OCI-LY3 (cell line): Measurements from ENCODE around the gene SLC10A3.

ENCODE experiments used
- H2AFZ ChIP-seq: fragments of 200-600, 300-600 bp; shearing (Covaris generic); 2 replicates; pipeline ENCODE4 v1.6.0; 2014; ENCODE audit warnings: antibody characterized with exemption, low read depth, low read length
- H3K27ac ChIP-seq: fragments of 200-600, 300-600 bp; sonication (generic); 2 replicates; pipeline ENCODE4 v1.5.1; 2014; ENCODE audit warnings: mild to moderate bottlenecking, low read length, moderate library complexity, mixed read lengths
- H3K27me3 ChIP-seq: fragments of 200-600, 300-600 bp; sonication (generic); 2 replicates; pipeline ENCODE4 v1.6.1; 2014; ENCODE audit warnings: low read depth, low read length, mixed read lengths
- H3K36me3 ChIP-seq: fragments of 200-600, 300-600 bp; sonication (generic); replicated peaks from 2 replicates; pipeline ENCODE3; 2014; ENCODE audit warnings: low read depth, low read length, mixed read lengths
- H3K4me1 ChIP-seq: fragments of 300-600, 200-600 bp; sonication (generic); 2 replicates; pipeline ENCODE4 v1.6.1; 2014; ENCODE audit warnings: low read length, mixed read lengths
- H3K4me2 ChIP-seq: fragments of 200-600, 300-600 bp; sonication (generic); 2 replicates; pipeline ENCODE4 v1.6.1; 2014; ENCODE audit warnings: low read length, mixed read lengths
- H3K4me3 ChIP-seq: fragments of 300-600, 200-600 bp; sonication (generic); 2 replicates; pipeline ENCODE4 v1.5.1; 2014; ENCODE audit warnings: antibody characterized with exemption, mild to moderate bottlenecking, low read length, moderate library complexity
- H3K79me2 ChIP-seq: fragments of 300-600, 200-600 bp; shearing (Covaris generic); 2 replicates; pipeline ENCODE4 v1.6.1; 2014; ENCODE audit warnings: mild to moderate bottlenecking, low read length, mixed read lengths
- H3K9ac ChIP-seq: fragments of 300-600, 200-600 bp; shearing (Covaris generic); 2 replicates; pipeline ENCODE4 v1.6.0; 2014; ENCODE audit warnings: mild to moderate bottlenecking, low read length, moderate library complexity
- H3K9me3 ChIP-seq: fragments of 200-600, 300-600 bp; shearing (Covaris generic); 2 replicates; pipeline ENCODE4 v1.6.1; 2014; ENCODE audit warnings: low read length, mixed read lengths; ENCODE audit not compliant: insufficient read depth
- H4K20me1 ChIP-seq: fragments of 200-600, 300-600 bp; sonication (generic); 2 replicates; pipeline ENCODE4 v1.6.1; 2016; ENCODE audit warnings: low read length, mixed read lengths; ENCODE audit not compliant: insufficient read depth
- EZH2phosphoT487 ChIP-seq: fragments of 200-600 bp; shearing (Covaris generic); IDR thresholded peaks from 2 replicates; pipeline ENCODE4 v1.6.1; 2018; ENCODE audit warnings: antibody characterized with exemption, mixed run types, low read depth
- TF ChIP-seq, protein P1 (sequence below): fragments of 200-600, 300-600 bp; sonication (generic); IDR thresholded peaks from 2 replicates; pipeline ENCODE4 v1.5.1; 2014; ENCODE audit warnings: antibody characterized with exemption, low read length, low read depth

The SLC10A3 gene

DNA sequence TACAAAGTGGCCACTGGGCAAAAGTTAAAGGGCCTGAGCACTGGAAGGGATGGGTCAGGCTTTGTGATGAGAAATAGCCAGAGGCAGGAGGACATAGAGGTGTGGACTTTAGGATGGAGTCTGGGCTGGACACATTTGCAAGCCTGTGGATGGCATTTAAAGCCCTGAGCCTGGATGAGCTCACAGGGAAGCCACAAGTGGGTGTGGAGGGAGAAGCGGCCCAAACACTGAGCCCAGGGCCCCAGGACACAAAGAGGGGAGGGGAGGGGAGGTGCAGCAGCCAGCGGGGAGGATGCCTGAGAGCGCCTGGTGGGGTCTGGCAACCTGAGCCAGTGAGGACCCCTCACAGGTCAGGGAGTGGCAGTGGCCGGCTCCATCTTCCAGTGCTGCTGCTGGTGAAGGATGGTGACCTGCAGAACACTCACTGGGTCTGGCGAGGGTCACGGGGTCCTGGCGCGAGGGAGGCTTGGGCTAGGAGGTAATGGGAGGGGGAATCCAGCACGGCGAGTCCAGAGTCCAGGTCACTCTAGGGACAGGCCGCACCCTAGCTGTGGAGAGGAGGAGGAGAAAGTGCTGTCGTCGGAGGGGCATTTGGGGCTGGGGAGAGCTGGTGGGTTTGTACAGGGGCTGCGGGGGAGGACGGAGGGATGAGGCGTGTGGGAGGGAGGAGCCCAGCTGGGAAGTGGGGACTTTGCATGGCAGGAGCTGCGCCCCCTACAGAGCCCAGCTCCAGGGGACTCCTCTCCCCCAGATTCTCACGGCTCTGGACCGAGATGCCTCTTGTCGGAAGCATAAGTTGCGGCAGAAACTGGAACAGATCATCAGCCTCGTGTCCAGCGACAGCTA lies 18.4 kb downstream of the SLC10A3 start:
- Histone ChIP-seq H3K79me2 (no peaks in the 10 kb centered on the region), H3K27me3 (no peaks in the 10 kb centered on the region), H3K36me3 (no peaks in the 10 kb centered on the region), H3K9ac (no peak overlapping the region), H3K27ac (no peak overlapping the region), H3K4me2 (no peak overlapping the region), H3K9me3 (no peaks in the 10 kb centered on the region), H4K20me1 (no peaks in the 10 kb centered on the region), H2AFZ (no peak overlapping the region), H3K4me3 (no peak overlapping the region), H3K4me1 (peaks cover 3% of the 10 kb centered on the region; the same call in 1 of the 2 replicates)
- TF ChIP-seq, protein P1, sequence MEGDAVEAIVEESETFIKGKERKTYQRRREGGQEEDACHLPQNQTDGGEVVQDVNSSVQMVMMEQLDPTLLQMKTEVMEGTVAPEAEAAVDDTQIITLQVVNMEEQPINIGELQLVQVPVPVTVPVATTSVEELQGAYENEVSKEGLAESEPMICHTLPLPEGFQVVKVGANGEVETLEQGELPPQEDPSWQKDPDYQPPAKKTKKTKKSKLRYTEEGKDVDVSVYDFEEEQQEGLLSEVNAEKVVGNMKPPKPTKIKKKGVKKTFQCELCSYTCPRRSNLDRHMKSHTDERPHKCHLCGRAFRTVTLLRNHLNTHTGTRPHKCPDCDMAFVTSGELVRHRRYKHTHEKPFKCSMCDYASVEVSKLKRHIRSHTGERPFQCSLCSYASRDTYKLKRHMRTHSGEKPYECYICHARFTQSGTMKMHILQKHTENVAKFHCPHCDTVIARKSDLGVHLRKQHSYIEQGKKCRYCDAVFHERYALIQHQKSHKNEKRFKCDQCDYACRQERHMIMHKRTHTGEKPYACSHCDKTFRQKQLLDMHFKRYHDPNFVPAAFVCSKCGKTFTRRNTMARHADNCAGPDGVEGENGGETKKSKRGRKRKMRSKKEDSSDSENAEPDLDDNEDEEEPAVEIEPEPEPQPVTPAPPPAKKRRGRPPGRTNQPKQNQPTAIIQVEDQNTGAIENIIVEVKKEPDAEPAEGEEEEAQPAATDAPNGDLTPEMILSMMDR = no peak
- no peak for TF ChIP-seq EZH2phosphoT487

DNA sequence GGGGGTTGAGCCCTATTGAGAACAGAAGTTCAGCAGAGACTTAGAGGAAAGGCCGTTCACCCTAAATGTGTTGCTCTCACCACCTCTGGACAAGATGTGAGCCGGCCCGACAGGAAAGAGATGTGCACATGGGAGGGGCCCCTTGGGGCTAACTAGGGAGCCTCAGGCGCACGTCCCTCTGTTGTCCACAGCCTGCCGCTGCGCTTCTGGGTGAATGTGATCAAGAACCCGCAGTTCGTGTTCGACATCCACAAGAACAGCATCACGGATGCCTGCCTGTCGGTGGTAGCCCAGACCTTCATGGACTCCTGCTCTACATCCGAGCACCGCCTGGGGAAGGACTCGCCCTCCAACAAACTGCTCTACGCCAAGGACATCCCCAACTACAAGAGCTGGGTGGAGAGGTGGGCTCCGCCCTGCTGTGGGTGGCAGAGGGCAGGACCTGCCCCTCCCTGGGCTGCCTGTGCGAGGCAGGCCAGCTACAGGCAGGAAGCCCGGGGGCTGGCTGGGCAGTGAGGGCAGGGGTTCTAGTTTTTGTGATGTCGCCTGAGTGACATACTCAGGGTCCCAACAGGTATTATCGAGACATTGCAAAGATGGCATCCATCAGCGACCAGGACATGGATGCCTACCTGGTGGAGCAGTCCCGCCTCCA lies 19.4 kb downstream of the SLC10A3 start:
- Histone ChIP-seq H3K9me3 (no peaks in the 10 kb centered on the region), H3K79me2 (no peaks in the 10 kb centered on the region), H3K9ac (no peak overlapping the region), H3K4me1 (peaks cover 3% of the 10 kb centered on the region; the same call in 1 of the 2 replicates), H3K4me3 (no peak overlapping the region), H3K36me3 (no peaks in the 10 kb centered on the region), H2AFZ (no peak overlapping the region), H3K27me3 (no peaks in the 10 kb centered on the region), H4K20me1 (no peaks in the 10 kb centered on the region), H3K27ac (no peak overlapping the region), H3K4me2 (no peak overlapping the region)
- TF ChIP-seq, protein P1 = no peak
- no peak for TF ChIP-seq EZH2phosphoT487

DNA sequence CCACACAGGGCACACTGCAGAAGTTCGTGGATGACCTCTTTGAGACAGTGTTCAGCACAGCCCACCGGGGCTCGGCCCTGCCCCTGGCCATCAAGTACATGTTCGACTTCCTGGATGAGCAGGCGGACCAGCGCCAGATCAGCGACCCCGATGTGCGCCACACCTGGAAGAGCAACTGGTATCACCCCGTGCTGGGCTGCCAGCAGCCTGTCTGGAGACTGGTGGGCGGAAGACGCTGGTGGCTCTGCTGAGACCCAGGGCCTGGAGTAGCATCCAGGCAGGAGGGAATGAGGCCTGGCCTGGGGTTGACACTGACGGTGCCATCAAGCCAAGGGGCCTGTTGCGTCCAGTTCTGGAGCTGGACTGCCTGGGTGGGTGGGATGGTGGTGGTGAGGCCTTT lies 20.0 kb downstream of the SLC10A3 start:
- Histone ChIP-seq H3K36me3 (no peaks in the 10 kb centered on the region), H3K9me3 (no peaks in the 10 kb centered on the region), H3K27me3 (no peaks in the 10 kb centered on the region), H3K4me2 (no peak overlapping the region), H3K4me3 (no peak overlapping the region), H3K79me2 (no peaks in the 10 kb centered on the region), H3K9ac (no peak overlapping the region), H2AFZ (no peak overlapping the region), H3K27ac (no peak overlapping the region), H3K4me1 (peaks cover under 1% of the 10 kb centered on the region; the same call in 1 of the 2 replicates), H4K20me1 (no peaks in the 10 kb centered on the region)
- TF ChIP-seq, protein P1 = no peak
- no peak for TF ChIP-seq EZH2phosphoT487

DNA sequence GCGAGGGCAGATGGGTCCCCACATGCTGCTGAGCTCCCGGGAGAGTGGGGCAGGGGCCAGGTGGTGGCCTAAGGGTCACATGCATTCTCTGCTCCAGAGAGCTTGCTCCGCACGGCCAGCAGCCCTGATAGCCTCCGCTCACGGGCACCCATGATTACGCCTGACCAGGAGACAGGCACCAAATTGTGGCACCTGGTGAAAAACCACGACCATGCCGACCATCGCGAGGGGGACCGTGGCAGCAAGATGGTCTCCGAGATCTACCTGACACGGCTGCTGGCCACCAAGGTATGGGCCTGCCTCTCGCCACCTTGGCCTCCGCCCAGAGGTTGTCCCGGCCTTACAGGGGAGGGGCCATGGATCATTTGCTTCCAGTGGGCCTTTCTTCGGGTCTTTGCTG lies 20.5 kb downstream of the SLC10A3 start:
- Histone ChIP-seq H3K4me2 (no peak overlapping the region), H3K36me3 (no peaks in the 10 kb centered on the region), H3K27ac (no peak overlapping the region)

More for the DNA sequence above, 20.5 kb downstream of the SLC10A3 start:
- Histone ChIP-seq H3K79me2 (no peaks in the 10 kb centered on the region), H3K9me3 (no peaks in the 10 kb centered on the region), H3K4me1 (no peaks in the 10 kb centered on the region), H3K4me3 (no peak overlapping the region), H4K20me1 (no peaks in the 10 kb centered on the region), H2AFZ (no peak overlapping the region), H3K9ac (no peak overlapping the region), H3K27me3 (no peaks in the 10 kb centered on the region)
- TF ChIP-seq, protein P1 = no peak
- no peak for TF ChIP-seq EZH2phosphoT487
